ENCODE data around the gene BMI1. TPM values are rescaled to one million over a fixed set of nuclear protein-coding genes. Genes with fewer than 3 reads are reported as not detected.

The BMI1 gene
- total and polyA plus RNA-seq, 2 experiments from 2014 or later = 2.3 to 10.7 TPM

- no peaks in the 10 kb centered on the region for H3F3A ChIP-seq (replicated peaks; ENCODE audit: low read depth)
- ATAC-seq (no peak), DNase-seq (ENCODE audit: low spot score) (no peak)
- H3K4me1 ChIP-seq (ENCODE audit: insufficient read depth) = no peaks in the 10 kb centered on the region
- H3K36me3 Mint-ChIP-seq (ENCODE audit: low read depth) = no peaks in the 10 kb centered on the region
- no peaks in the 10 kb centered on the region for H3K4me1 Mint-ChIP-seq
- no peak overlapping the region for H2AFZ ChIP-seq
- peaks cover 7% of the 10 kb centered on the region for H3K27me3 Mint-ChIP-seq (ENCODE audit: insufficient read depth, low read depth, poor library complexity)
- no peaks in the 10 kb centered on the region for H3K9me2 ChIP-seq (ENCODE audit: insufficient read depth)
- no peak overlapping the region for H3K4me2 ChIP-seq
- TF ChIP-seq POLR2AphosphoS5 (IDR thresholded peaks at IDR 0.05; ENCODE audit: low read depth) (no peak), ZNF331 (CRISPR knock-in tag; IDR thresholded peaks at IDR 0.05; ENCODE audit: low read depth) (no peak), NANOG (IDR thresholded peaks at IDR 0.05; ENCODE audit: borderline replicate concordance) (no peak), JUNB (IDR thresholded peaks at IDR 0.05; ENCODE audit: unreplicated experiment) (no peak), ZNF114 (CRISPR knock-in tag; IDR thresholded peaks at IDR 0.05) (no peak), CREB1 (CRISPR knock-in tag; IDR thresholded peaks at IDR 0.05; ENCODE audit: low read depth) (no peak), EZH2 (IDR thresholded peaks at IDR 0.05; ENCODE audit: low read depth, unreplicated experiment) (no peak), STAT1 (IDR thresholded peaks at IDR 0.05; ENCODE audit: unreplicated experiment) (no peak), CTCF (conservative IDR thresholded peaks at IDR 0.05; ENCODE audit: low read depth in 2 of 2) (no peak), EZH2phosphoT487 (IDR thresholded peaks at IDR 0.05; ENCODE audit: unreplicated experiment) (no peak)
- TF ChIP-seq, protein P1, sequence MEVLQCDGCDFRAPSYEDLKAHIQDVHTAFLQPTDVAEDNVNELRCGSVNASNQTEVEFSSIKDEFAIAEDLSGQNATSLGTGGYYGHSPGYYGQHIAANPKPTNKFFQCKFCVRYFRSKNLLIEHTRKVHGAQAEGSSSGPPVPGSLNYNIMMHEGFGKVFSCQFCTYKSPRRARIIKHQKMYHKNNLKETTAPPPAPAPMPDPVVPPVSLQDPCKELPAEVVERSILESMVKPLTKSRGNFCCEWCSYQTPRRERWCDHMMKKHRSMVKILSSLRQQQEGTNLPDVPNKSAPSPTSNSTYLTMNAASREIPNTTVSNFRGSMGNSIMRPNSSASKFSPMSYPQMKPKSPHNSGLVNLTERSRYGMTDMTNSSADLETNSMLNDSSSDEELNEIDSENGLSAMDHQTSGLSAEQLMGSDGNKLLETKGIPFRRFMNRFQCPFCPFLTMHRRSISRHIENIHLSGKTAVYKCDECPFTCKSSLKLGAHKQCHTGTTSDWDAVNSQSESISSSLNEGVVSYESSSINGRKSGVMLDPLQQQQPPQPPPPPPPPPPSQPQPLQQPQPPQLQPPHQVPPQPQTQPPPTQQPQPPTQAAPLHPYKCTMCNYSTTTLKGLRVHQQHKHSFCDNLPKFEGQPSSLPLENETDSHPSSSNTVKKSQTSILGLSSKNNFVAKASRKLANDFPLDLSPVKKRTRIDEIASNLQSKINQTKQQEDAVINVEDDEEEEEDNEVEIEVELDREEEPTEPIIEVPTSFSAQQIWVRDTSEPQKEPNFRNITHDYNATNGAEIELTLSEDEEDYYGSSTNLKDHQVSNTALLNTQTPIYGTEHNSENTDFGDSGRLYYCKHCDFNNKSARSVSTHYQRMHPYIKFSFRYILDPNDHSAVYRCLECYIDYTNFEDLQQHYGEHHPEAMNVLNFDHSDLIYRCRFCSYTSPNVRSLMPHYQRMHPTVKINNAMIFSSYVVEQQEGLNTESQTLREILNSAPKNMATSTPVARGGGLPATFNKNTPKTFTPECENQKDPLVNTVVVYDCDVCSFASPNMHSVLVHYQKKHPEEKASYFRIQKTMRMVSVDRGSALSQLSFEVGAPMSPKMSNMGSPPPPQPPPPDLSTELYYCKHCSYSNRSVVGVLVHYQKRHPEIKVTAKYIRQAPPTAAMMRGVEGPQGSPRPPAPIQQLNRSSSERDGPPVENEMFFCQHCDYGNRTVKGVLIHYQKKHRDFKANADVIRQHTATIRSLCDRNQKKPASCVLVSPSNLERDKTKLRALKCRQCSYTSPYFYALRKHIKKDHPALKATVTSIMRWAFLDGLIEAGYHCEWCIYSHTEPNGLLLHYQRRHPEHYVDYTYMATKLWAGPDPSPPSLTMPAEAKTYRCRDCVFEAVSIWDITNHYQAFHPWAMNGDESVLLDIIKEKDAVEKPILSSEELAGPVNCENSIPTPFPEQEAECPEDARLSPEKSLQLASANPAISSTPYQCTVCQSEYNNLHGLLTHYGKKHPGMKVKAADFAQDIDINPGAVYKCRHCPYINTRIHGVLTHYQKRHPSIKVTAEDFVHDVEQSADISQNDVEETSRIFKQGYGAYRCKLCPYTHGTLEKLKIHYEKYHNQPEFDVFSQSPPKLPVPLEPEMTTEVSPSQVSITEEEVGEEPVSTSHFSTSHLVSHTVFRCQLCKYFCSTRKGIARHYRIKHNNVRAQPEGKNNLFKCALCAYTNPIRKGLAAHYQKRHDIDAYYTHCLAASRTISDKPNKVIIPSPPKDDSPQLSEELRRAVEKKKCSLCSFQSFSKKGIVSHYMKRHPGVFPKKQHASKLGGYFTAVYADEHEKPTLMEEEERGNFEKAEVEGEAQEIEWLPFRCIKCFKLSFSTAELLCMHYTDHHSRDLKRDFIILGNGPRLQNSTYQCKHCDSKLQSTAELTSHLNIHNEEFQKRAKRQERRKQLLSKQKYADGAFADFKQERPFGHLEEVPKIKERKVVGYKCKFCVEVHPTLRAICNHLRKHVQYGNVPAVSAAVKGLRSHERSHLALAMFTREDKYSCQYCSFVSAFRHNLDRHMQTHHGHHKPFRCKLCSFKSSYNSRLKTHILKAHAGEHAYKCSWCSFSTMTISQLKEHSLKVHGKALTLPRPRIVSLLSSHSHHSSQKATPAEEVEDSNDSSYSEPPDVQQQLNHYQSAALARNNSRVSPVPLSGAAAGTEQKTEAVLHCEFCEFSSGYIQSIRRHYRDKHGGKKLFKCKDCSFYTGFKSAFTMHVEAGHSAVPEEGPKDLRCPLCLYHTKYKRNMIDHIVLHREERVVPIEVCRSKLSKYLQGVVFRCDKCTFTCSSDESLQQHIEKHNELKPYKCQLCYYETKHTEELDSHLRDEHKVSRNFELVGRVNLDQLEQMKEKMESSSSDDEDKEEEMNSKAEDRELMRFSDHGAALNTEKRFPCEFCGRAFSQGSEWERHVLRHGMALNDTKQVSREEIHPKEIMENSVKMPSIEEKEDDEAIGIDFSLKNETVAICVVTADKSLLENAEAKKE (CRISPR knock-in tag; IDR thresholded peaks at IDR 0.05) = no peak
- TF ChIP-seq, protein P2, sequence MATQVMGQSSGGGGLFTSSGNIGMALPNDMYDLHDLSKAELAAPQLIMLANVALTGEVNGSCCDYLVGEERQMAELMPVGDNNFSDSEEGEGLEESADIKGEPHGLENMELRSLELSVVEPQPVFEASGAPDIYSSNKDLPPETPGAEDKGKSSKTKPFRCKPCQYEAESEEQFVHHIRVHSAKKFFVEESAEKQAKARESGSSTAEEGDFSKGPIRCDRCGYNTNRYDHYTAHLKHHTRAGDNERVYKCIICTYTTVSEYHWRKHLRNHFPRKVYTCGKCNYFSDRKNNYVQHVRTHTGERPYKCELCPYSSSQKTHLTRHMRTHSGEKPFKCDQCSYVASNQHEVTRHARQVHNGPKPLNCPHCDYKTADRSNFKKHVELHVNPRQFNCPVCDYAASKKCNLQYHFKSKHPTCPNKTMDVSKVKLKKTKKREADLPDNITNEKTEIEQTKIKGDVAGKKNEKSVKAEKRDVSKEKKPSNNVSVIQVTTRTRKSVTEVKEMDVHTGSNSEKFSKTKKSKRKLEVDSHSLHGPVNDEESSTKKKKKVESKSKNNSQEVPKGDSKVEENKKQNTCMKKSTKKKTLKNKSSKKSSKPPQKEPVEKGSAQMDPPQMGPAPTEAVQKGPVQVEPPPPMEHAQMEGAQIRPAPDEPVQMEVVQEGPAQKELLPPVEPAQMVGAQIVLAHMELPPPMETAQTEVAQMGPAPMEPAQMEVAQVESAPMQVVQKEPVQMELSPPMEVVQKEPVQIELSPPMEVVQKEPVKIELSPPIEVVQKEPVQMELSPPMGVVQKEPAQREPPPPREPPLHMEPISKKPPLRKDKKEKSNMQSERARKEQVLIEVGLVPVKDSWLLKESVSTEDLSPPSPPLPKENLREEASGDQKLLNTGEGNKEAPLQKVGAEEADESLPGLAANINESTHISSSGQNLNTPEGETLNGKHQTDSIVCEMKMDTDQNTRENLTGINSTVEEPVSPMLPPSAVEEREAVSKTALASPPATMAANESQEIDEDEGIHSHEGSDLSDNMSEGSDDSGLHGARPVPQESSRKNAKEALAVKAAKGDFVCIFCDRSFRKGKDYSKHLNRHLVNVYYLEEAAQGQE (IDR thresholded peaks at IDR 0.05; ENCODE audit: unreplicated experiment) = no peak
- TF ChIP-seq, protein P3, sequence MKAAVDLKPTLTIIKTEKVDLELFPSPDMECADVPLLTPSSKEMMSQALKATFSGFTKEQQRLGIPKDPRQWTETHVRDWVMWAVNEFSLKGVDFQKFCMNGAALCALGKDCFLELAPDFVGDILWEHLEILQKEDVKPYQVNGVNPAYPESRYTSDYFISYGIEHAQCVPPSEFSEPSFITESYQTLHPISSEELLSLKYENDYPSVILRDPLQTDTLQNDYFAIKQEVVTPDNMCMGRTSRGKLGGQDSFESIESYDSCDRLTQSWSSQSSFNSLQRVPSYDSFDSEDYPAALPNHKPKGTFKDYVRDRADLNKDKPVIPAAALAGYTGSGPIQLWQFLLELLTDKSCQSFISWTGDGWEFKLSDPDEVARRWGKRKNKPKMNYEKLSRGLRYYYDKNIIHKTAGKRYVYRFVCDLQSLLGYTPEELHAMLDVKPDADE (IDR thresholded peaks at IDR 0.05) = no peak
- H3K27ac Mint-ChIP-seq = no peak overlapping the region
- no peak overlapping the region for H3K27ac ChIP-seq (ENCODE audit: low read depth)
- H3K4me3 Mint-ChIP-seq = no peak overlapping the region
- no peaks in the 10 kb centered on the region for H3K9me3 Mint-ChIP-seq
- H3K36me3 ChIP-seq (ENCODE audit: insufficient read depth) = no peaks in the 10 kb centered on the region
- no peak overlapping the region for H3K4me3 ChIP-seq
- no peaks in the 10 kb centered on the region for H3K27me3 ChIP-seq (ENCODE audit: insufficient read depth)
- H3K79me2 ChIP-seq (replicated peaks; ENCODE audit: insufficient read depth) = no peaks in the 10 kb centered on the region
- no peaks in the 10 kb centered on the region for H4K20me1 ChIP-seq (replicated peaks; ENCODE audit: insufficient read depth)
These were observed 26.2 kb upstream of the BMI1 start for GRCh38 chr10:22294694-22295093.
